Measurements from ENCODE around the gene MYBPC2.

DNA sequence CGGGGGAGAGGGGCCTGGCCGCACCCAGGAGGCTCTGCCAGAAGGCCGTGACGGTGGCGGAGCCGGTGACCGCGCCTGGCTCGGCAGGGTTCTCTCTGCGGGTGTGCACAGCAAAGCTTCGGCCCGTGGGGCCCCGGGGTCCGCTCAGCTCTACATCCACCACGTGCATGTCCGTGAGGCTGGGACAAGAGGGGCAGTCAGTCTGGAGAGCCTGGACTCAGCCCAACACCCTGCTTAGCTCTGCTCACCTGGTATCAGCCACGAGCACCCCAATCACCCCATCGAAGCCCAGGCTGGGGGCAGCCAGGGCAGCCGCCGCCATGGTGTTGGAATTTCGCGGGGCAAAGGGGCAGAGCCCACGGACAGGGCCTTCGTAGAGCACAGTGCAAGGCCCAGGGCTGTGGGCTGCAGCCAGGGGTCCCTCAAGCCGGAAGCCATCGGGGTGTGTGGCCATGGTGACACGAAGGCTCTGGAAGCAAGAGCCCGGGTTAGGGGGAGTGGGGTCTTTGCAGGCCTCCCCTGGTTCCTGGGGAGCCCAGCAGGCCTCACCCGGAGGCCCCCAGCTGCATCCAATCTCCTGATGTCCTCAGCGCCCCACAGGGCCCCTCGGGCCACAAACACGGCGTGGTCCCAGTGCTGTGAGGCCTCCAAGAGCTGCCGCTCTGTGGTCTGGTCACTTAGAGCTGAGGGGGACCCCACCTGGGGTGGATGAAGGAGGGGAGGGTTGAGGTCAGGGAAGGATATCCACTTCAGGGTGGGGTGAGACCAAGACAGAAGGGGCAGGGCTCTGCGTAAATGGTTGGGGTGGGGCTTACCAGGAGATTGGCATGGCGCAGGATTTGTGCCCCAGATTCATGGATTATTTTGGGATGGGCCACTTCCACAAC, 79.7 kb downstream of the MYBPC2 start:
- TF ChIP-seq, protein P1, sequence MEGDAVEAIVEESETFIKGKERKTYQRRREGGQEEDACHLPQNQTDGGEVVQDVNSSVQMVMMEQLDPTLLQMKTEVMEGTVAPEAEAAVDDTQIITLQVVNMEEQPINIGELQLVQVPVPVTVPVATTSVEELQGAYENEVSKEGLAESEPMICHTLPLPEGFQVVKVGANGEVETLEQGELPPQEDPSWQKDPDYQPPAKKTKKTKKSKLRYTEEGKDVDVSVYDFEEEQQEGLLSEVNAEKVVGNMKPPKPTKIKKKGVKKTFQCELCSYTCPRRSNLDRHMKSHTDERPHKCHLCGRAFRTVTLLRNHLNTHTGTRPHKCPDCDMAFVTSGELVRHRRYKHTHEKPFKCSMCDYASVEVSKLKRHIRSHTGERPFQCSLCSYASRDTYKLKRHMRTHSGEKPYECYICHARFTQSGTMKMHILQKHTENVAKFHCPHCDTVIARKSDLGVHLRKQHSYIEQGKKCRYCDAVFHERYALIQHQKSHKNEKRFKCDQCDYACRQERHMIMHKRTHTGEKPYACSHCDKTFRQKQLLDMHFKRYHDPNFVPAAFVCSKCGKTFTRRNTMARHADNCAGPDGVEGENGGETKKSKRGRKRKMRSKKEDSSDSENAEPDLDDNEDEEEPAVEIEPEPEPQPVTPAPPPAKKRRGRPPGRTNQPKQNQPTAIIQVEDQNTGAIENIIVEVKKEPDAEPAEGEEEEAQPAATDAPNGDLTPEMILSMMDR (IDR thresholded peaks at IDR 0.05) = no peak
- TF ChIP-seq POLR2AphosphoS5 (IDR thresholded peaks at IDR 0.05) (no peak), EP300 (IDR thresholded peaks at IDR 0.05) (no peak)

All from suprapubic skin (tissue), 4 donors.